NCI-H2107 treated with DMSO at 0.1 percent for 48 hours (cell line): ENCODE measurements around the gene UBL4A.
"Not testable (repeated sequence)": the region's sequence is repeated elsewhere in the genome, so short reads cannot be mapped to it uniquely, and the experiment has no call there.

ENCODE experiments used
- DNase-seq: peaks from one replicate; lab custom pipeline; 2025; ENCODE audit not compliant: unreplicated experiment; lab: John Stamatoyannopoulos, UW

UBL4A gene

GRCh38 chrX:154508384-154508745 is 21.9 kb upstream of the UBL4A start:
- DNase-seq = no peak

DNA sequence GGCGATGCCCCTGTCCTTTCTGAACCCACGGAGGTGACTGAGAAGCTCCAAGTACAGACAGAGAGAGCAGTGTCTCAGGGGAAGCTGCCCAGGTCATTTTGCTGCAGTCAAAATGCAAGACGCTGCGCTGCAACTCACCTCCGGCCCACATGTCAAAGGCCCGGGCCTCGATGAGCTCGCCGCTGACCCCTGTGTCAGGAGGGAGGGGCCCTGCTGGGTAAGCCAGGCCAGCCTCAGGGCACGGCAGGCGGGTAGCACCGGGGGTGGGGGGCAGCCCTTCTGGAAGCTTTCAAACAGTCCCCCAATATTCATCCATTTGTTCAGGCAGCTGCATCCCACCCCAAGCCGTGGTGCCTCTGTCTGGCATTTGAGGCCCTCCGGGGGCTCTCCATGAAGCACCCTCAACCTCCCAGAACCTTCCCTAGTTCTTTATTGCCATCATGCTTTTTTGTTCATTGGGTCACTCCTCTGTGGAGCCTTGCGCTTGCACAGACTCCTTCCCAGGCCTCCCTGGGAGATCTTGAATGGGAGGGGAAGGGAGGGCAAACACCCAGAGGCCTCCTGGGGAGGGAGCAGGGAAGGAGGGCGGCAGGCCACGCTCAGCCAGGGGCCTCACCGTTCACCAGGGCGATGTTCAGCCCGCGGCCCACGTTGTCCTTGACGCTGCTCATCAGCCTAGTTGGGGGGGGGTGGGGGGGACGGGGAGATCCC is 21.4 kb upstream of the UBL4A start:
- no peak for DNase-seq

DNA sequence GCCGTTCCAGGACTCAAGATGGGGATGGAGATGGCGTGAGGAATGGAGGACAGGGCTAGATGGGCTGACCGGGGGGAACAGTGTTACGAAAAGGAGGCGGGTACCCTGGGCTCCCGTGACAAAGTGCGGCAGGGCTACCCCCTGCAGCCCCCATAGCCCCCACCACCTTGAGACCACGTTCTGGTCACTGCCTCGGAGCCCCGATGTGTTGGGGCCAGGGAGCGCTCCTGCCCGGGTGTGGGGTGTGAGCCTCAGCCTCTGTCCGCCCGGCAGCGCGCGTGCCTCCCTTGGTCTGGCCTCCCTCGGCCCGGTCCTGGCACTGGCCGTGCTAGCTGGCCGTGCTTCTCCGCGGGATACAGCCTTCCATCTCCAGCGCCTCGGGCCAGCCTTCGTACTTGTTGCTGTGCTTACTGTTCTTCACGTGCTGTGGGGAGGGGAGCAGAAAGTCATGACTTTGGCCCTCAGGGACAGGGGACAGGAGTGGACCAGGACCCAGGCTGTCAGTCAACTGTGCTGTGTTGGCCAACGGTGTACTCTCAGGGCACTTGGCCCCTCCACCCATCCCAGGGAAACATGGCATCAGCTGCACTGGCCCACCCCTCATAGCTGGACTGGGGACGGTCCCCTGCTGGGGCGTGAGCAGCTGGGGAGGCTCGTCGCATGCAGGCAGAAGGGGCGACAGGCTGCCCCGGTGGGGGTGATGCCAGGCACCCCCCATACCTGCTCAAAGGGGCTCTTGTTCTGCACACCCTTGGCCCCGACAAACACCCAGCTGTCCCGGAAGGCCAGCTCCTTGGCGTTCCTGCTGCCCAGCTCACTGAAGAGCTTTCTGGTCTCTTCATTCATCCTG is 20.3 kb upstream of the UBL4A start:
- no peak for DNase-seq

DNA sequence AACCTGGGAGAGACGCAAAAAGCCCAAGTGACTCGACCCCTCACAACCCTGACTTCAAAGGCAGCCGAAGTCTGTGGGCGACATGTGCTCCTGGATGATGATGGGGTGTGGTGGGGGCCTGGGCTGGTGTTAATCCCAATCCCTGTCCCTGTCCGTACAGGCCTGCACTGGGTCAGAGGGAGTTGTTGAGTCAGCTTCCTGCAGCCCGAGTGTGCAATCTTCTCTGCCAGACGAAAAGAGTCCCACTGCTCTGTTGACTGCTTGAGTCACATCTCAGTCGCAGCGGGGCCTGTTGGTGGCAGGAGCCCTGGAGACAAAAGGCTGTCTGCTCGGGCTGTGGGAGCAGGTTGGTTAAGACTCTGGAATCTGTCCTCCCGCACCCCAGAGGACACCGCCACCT is 19.3 kb upstream of the UBL4A start:
- DNase-seq = no peak

DNA sequence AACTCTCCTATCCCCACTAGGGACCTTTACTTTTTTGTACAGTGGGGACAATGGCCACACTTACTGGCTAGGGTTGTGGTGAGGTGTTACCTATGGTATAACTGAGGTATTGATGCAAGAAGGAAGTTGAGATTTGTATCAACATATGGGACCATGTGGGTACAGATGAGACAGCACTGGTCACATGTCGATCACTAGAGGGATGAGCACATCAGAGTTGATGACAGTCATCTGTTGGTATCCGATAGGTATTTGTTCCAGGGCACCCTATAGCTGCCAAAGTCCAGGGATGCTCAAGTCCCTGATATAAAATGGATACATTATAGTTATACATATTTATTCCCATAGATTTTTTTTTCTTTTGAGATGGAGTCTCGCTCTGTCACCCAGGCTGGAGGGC is 16.6 kb upstream of the UBL4A start:
- DNase-seq = no peak

- no peak for DNase-seq
Measured at GRCh38 chrX:154502098-154502497, 15.7 kb upstream of the UBL4A start.

DNA sequence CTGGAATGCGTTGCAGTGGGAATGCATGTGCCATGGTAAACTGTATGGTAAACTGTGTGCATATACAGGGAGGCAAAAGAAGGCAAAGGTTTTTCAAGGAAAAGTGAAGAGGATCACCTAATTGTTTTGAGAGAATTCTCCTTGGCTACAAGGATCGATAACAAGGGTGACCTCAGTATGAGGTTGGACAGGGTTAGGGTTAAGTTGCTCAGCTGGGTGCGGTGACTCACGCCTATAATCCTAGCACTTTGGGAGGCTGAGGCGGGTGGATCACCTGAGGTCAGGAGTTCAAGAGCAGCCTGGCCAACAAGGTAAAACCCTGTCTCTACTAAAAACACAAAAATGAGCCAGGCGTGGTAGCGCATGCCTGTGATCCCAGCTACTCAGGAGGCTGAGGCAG is 15.0 kb upstream of the UBL4A start:
- not testable (repeated sequence) for DNase-seq

DNA sequence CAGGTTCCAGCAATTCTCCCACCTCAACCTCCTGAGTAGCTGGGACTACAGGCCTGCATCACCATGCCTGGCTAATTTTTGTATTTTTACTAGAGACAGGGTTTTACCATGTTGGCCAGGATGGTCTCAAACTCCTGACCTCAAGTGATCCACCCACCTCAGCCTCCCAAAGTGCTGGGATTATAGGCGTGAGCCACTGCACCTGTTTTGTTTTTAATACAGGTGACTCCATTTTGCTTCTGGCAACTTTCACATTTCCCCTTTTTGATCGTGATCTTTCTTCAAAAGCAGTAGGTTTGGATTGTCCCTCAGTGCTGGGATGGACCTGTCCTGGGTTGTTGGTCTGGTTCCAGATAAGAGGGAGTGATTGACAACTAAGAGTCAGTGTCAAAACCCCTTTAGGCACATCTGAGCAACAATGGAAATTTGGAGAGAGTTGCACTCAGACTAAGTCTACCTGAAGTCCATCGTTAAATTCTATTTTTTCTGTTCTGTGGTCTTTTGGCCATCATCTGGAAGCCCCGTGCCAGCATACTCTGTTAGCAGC is 10.2 kb upstream of the UBL4A start:
- not testable (repeated sequence) for DNase-seq

- no peak for DNase-seq
Measured at GRCh38 chrX:154495472-154495922, 9.1 kb upstream of the UBL4A start.

DNA sequence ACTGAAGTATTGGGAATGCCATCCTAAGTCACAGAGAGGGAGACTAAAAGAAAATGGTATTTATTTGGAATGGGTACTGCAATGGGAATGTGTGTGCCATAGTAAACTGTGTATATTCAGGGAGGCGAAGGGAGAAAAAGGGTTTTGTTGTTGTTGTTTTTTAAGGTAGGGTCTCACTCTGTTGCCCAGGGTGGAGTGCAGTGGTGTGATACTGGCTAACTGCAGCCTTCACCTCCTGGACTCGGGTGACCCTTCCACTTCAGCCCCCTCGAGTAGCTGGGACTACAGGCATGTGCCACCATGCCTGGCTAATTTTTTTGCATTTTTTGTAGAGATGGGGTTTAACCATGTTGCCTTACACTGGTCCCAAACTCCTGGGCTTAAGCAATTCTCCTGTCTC is 8.3 kb upstream of the UBL4A start:
- no peak for DNase-seq

GRCh38 chrX:154490414-154491083 is 4.1 kb upstream of the UBL4A start, which contains the start of gene SLC10A3:
Gene SLC10A3, minus strand, starts transcription at chrX:154490629. Its CDS starts 1,689 bp downstream, at chrX:154488940.
- DNase-seq = peak; percentile 81

- DNase-seq = no peak
Measured at GRCh38 chrX:154490021-154490413, 3.6 kb upstream of the UBL4A start.

- no peak for DNase-seq
Measured at GRCh38 chrX:154489182-154489581, 2.8 kb upstream of the UBL4A start.

GRCh38 chrX:154488336-154489075 is 2.1 kb upstream of the UBL4A start:
- DNase-seq = no peak

DNA sequence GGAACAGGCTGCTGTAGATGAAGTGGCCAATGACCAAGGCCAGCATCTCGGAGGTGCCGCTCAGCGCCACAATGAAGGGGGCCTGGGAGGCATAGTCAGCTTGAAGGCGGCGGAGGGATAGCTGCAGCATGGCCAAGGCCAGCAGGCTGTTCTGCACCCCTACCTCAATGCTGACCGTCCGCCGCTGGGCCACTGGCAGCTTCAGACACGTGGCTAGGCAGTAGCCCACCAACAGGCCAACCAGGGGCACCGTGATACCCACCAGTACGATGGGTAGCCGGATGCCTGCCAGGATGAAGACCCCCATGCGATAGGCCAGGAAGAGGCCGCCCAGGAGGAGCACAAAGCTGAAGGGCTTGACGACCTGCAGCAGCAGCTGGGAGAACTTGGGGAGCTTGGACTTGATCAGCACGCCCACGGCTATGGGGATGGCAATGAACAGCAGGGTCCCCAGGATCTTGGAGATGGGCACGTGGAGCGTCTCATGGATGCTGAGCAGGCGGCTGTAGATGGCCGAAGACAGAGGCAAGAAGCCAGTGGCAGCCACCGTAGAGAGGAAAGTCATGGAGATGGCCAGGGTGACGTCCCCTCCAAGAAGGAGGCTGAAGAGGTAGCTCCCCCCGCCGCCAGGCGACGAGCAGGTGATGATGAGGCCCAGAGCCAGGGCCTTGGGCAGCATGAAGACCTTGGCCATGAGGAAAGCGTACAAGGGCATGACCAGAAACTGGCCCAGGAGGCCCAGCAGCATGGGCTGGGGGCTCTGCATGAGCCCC is 1.3 kb upstream of the UBL4A start:
- no peak for DNase-seq

DNA sequence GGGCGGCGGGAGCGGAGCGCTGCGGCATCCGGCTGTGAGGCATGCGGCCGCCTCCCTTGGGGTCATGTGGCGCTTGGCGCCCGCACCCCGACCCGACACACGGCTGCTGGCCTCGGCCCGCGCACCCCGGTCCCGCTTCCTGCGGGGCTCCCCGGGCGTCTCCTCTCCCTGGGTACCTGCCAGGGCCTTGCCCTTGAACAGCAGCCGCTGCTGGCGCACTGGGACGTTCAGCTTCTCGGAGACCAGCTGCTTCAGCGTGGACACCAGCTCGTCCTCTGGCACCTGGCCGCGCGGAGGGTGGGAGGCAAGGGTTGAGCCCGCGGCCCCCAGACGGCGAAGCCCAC is 391 bp downstream of the UBL4A start:
- DNase-seq = no peak

- peak; percentile 20 for DNase-seq
Measured at GRCh38 chrX:154485150-154486051, 1.0 kb downstream of the UBL4A start.

DNA sequence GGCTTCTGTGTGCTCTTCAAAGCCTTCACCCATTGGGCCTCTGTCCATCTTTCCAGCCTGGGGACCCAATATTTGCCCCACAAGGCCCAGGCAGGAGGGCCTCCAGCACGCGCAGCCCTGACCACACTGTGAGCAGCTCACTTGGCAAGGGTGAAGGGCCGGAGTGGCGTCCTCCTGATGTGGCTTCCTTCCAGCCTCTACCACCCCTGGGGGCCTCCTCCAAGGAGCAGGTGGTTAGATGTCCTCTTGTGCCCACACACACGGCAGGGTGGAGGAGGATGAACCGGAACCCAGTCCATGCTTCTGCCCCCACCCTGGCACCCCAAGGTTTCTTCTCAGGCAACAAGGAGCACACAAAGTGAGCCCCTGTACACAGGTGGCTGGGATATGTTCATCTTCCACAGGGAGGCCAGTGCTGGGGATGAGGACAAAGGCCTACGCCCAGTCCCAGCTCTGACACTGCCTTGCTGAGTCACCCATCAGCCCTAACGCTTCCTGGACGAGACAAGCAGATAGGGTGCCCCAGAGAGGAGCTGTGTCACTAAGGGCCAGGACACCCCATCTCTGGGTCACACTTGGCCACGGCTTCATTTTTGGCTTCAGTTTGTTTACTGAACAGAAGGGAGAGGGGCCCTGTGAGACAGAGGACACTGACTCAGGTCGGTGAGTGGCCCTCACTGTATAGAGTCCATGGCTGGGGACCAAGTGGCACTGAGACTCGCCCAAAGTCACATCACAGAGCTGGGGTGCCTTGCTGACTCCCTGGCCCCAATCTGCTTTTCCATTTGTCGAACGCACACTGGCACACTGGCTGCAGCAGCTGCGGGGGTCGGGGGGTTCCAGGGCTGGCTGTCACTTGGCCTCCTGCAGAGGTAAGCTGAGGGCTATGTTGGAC is 1.9 kb downstream of the UBL4A start:
- no peak for DNase-seq
